ENCODE measurements around the gene EHMT2.

Gene EHMT2

DNA sequence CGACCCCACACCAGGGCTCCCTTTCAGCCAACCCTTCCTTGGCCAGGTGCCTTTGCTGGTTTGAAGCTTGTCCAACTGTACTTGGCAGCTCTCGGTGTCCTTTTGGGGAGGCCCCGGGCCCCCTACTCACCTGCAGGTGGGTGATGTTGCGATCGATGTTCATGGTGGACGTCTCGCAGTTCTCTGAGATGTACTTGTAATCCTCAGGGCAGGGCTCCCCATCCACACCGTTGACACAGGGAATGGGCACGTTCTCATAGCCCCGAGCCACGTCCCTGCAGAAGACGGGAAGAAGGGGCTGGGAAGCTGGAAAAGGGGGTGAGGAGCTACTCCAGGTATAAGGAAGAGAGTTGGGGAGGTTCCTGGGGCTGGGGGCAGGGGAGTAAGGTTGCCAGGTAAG lies 13.8 kb downstream of the EHMT2 start:
- DNase-seq (no peak), ATAC-seq (ENCODE audit: insufficient read depth, low read depth) (no peak)
- Histone ChIP-seq H3K79me2 (ENCODE audit: insufficient read depth, low read length) (0 out of 2 replicates have a peak, but pooled peaks cover 4% of the 10 kb centered on the region), H3K4me2 (ENCODE audit: insufficient read depth, low read length) (no peak overlapping the region), H3K9ac (ENCODE audit: low read depth, low read length) (no peak overlapping the region), H4K20me1 (ENCODE audit: insufficient read depth, low read length) (peaks cover 29% of the 10 kb centered on the region), H2AFZ (ENCODE audit: low read depth, low read length) (no peak overlapping the region), H3K36me3 (ENCODE audit: insufficient read depth, low read length) (peaks cover 87% of the 10 kb centered on the region), H3K9me3 (ENCODE audit: insufficient read depth, low read length, severe bottlenecking) (no peaks in the 10 kb centered on the region), H3K27me3 (ENCODE audit: insufficient read depth, low read length, poor library complexity) (no peaks in the 10 kb centered on the region), H3K4me1 (ENCODE audit: insufficient read depth, low read length) (no peaks in the 10 kb centered on the region), H3K27ac (ENCODE audit: low read length) (no peak overlapping the region), H3K4me3 (ENCODE audit: low read depth in 1 of 2, low read length in 2 of 2) (no peak overlapping the region)
- TF ChIP-seq, protein P1, sequence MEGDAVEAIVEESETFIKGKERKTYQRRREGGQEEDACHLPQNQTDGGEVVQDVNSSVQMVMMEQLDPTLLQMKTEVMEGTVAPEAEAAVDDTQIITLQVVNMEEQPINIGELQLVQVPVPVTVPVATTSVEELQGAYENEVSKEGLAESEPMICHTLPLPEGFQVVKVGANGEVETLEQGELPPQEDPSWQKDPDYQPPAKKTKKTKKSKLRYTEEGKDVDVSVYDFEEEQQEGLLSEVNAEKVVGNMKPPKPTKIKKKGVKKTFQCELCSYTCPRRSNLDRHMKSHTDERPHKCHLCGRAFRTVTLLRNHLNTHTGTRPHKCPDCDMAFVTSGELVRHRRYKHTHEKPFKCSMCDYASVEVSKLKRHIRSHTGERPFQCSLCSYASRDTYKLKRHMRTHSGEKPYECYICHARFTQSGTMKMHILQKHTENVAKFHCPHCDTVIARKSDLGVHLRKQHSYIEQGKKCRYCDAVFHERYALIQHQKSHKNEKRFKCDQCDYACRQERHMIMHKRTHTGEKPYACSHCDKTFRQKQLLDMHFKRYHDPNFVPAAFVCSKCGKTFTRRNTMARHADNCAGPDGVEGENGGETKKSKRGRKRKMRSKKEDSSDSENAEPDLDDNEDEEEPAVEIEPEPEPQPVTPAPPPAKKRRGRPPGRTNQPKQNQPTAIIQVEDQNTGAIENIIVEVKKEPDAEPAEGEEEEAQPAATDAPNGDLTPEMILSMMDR (IDR thresholded peaks at IDR 0.05; ENCODE audit: borderline replicate concordance, extremely low read depth, low read length, poor library complexity, severe bottlenecking): no peak
- TF ChIP-seq EZH2 (IDR thresholded peaks at IDR 0.05; ENCODE audit: borderline replicate concordance, low read depth, low read length, severe bottlenecking): no peak

DNA sequence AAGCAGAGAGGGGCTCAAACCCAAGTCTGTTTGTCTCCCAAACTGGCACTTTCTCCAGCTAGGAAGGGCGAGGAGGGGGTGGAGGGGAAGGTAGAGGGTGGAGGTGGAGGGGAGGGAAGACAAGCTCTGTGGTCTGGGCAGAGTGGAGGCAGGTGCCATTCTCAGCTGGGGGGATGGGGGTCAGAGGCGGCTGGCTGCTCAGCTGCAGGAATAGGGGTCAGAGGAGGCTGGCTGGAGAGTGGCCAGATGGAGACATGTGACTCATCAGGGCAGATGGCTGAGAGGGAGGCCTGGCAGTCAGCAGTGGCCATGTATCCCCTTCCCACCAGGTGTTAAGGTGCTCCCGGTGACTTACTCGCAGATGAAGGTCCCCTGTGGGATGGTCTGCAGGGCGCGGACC lies 15.2 kb downstream of the EHMT2 start:
- H3K9me3 ChIP-seq (ENCODE audit: insufficient read depth, low read length, severe bottlenecking): no peaks in the 10 kb centered on the region
- ATAC-seq (ENCODE audit: insufficient read depth, low read depth): no peak
- peaks cover 74% of the 10 kb centered on the region for H3K36me3 ChIP-seq (ENCODE audit: insufficient read depth, low read length)
- no peak for DNase-seq
- H3K4me1 ChIP-seq (ENCODE audit: insufficient read depth, low read length): no peaks in the 10 kb centered on the region
- no peak overlapping the region for H3K4me3 ChIP-seq (ENCODE audit: low read depth in 1 of 2, low read length in 2 of 2)
- H3K27me3 ChIP-seq (ENCODE audit: insufficient read depth, low read length, poor library complexity): no peaks in the 10 kb centered on the region
- H3K27ac ChIP-seq (ENCODE audit: low read length): no peak overlapping the region
- H2AFZ ChIP-seq (ENCODE audit: low read depth, low read length): no peak overlapping the region
- no peak overlapping the region for H3K4me2 ChIP-seq (ENCODE audit: insufficient read depth, low read length)
- H4K20me1 ChIP-seq (ENCODE audit: insufficient read depth, low read length): peaks cover 18% of the 10 kb centered on the region; the same call in 1 of the 2 replicates
- no peak for TF ChIP-seq EZH2 (IDR thresholded peaks at IDR 0.05; ENCODE audit: borderline replicate concordance, low read depth, low read length, severe bottlenecking)
- TF ChIP-seq, protein P1 (IDR thresholded peaks at IDR 0.05; ENCODE audit: borderline replicate concordance, extremely low read depth, low read length, poor library complexity, severe bottlenecking): no peak
- no peaks in the 10 kb centered on the region for H3K79me2 ChIP-seq (ENCODE audit: insufficient read depth, low read length)
- no peak overlapping the region for H3K9ac ChIP-seq (ENCODE audit: low read depth, low read length)

DNA sequence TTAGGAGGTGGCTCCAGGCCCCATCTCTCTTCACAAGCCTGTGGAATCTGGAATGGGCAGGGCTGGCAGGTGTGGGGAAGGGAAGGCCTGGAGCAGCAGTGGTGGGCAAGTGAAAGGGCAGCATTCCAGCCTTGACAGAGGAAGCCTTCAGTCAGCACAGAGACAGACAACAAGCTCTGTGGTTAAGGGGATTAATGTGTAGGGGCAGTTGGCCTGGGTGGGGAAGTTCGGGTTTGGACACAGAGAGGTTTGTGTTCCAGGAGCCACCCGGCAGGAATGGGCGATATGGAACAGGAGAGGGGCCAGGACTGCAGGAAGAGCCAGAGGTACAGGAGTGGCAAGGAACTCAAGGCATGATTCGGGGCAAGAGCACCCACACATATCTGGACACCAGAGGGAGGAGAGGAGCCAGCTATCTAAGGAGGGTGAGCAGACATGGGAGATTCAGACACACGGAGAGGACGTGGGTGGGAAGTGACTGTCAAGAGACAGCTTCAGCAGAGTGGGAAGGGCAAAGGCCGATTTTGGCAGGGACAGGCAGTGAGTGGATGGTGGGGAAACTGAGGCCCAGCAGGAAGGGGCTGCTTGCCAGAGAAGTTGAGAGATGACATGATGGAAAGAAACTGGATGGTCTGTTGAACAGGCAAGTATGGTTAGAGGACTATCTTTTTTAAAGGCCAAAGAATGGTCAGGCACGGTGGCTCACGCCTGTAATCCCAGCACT lies 16.2 kb downstream of the EHMT2 start:
- Histone ChIP-seq H3K27ac (ENCODE audit: low read length) (no peak overlapping the region), H3K9me3 (ENCODE audit: insufficient read depth, low read length, severe bottlenecking) (no peaks in the 10 kb centered on the region), H4K20me1 (ENCODE audit: insufficient read depth, low read length) (peaks cover 11% of the 10 kb centered on the region; the same call in 1 of the 2 replicates), H3K36me3 (ENCODE audit: insufficient read depth, low read length) (peaks cover 63% of the 10 kb centered on the region), H3K27me3 (ENCODE audit: insufficient read depth, low read length, poor library complexity) (no peaks in the 10 kb centered on the region), H3K4me3 (ENCODE audit: low read depth in 1 of 2, low read length in 2 of 2) (no peak overlapping the region), H3K4me1 (ENCODE audit: insufficient read depth, low read length) (no peaks in the 10 kb centered on the region), H3K9ac (ENCODE audit: low read depth, low read length) (no peak overlapping the region), H3K4me2 (ENCODE audit: insufficient read depth, low read length) (no peak overlapping the region), H2AFZ (ENCODE audit: low read depth, low read length) (no peak overlapping the region), H3K79me2 (ENCODE audit: insufficient read depth, low read length) (no peaks in the 10 kb centered on the region)
- no peak for DNase-seq
- no peak for ATAC-seq (ENCODE audit: insufficient read depth, low read depth)
- no peak for TF ChIP-seq EZH2 (IDR thresholded peaks at IDR 0.05; ENCODE audit: borderline replicate concordance, low read depth, low read length, severe bottlenecking)
- TF ChIP-seq, protein P1 (IDR thresholded peaks at IDR 0.05; ENCODE audit: borderline replicate concordance, extremely low read depth, low read length, poor library complexity, severe bottlenecking): no peak
